Parathyroid adenoma (tissue), 2 donors: ENCODE data around the gene FOLR1.
"Not testable (repeated sequence)": the region's sequence is repeated elsewhere in the genome, so short reads cannot be mapped to it uniquely, and the experiment has no call there.

ENCODE experiments used
- H2AFZ ChIP-seq: fragments of 300-600 bp; sonication (generic); one replicate; pipeline ENCODE4 v1.7.0; 2017; ENCODE audit warnings: antibody characterized with exemption, mild to moderate bottlenecking
- H3K27ac ChIP-seq: fragments of 300-600 bp; sonication (generic); one replicate; pipeline ENCODE4 v1.7.0; 2017
- H3K27me3 ChIP-seq: fragments of 300-600 bp; sonication (generic); one replicate; pipeline ENCODE4 v1.7.0; 2017; ENCODE audit warnings: low read length; ENCODE audit not compliant: control insufficient read depth, insufficient read depth
- H3K36me3 ChIP-seq: fragments of 300-600 bp; sonication (generic); one replicate; pipeline ENCODE4 v1.7.0; 2017; ENCODE audit warnings: low read length; ENCODE audit not compliant: control insufficient read depth, insufficient read depth
- H3K4me1 ChIP-seq: fragments of 300-600 bp; sonication (generic); one replicate; pipeline ENCODE4 v1.7.0; 2017; ENCODE audit warnings: control low read depth
- H3K4me2 ChIP-seq: fragments of 300-600 bp; sonication (generic); one replicate; pipeline ENCODE4 v1.7.0; 2017; ENCODE audit warnings: low read length
- H3K4me3 ChIP-seq: fragments of 300-600 bp; sonication (generic); one replicate; pipeline ENCODE4 v1.7.0; 2017; ENCODE audit warnings: low read depth, low read length
- H3K79me2 ChIP-seq: fragments of 300-600 bp; sonication (generic); one replicate; pipeline ENCODE4 v1.7.0; 2017; ENCODE audit warnings: control low read depth
- H3K9ac ChIP-seq: fragments of 300-600 bp; sonication (generic); one replicate; pipeline ENCODE4 v1.7.0; 2017; ENCODE audit warnings: mild to moderate bottlenecking
- H3K9me3 ChIP-seq: fragments of 300-600 bp; sonication (generic); one replicate; pipeline ENCODE4 v1.7.0; 2017; ENCODE audit warnings: low read length; ENCODE audit not compliant: control insufficient read depth
- CTCF ChIP-seq: fragments of 300-600 bp; sonication (generic); IDR thresholded peaks from one replicate; pipeline ENCODE4 v1.7.0; 2017; ENCODE audit warnings: antibody characterized with exemption, mild to moderate bottlenecking
- donor health status: primary hyperparathyroidism.

The FOLR1 gene

GRCh38 chr11:72154816-72155215 is 37.1 kb upstream of the FOLR1 start:
- no peaks in the 10 kb centered on the region for H3K4me1 ChIP-seq
- no peak overlapping the region for H2AFZ ChIP-seq
- H3K4me2 ChIP-seq, result no peak overlapping the region
- H3K27me3 ChIP-seq, result no peaks in the 10 kb centered on the region
- H3K27ac ChIP-seq, result no peak overlapping the region
- no peak overlapping the region for H3K9ac ChIP-seq
- no peak for TF ChIP-seq CTCF
- no peak overlapping the region for H3K4me3 ChIP-seq
- no peaks in the 10 kb centered on the region for H3K9me3 ChIP-seq
- H3K79me2 ChIP-seq, result no peaks in the 10 kb centered on the region
- H3K36me3 ChIP-seq, result no peaks in the 10 kb centered on the region

GRCh38 chr11:72155751-72156150 is 36.2 kb upstream of the FOLR1 start:
- Histone ChIP-seq H3K36me3 (no peaks in the 10 kb centered on the region), H3K4me1 (no peaks in the 10 kb centered on the region), H3K27me3 (no peaks in the 10 kb centered on the region)

GRCh38 chr11:72157131-72157530 is 34.8 kb upstream of the FOLR1 start:
- TF ChIP-seq CTCF, result no peak
- Histone ChIP-seq H3K4me1 (no peaks in the 10 kb centered on the region), H3K27me3 (no peaks in the 10 kb centered on the region), H3K36me3 (no peaks in the 10 kb centered on the region), H3K79me2 (no peaks in the 10 kb centered on the region), H2AFZ (no peak overlapping the region), H3K4me2 (no peak overlapping the region), H3K9ac (no peak overlapping the region), H3K9me3 (no peaks in the 10 kb centered on the region), H3K27ac (no peak overlapping the region), H3K4me3 (no peak overlapping the region)

More at GRCh38 chr11:72155751-72156150, 36.2 kb upstream of the FOLR1 start:
- Histone ChIP-seq H3K4me3 (no peak overlapping the region), H3K4me2 (no peak overlapping the region), H3K79me2 (no peaks in the 10 kb centered on the region), H3K27ac (no peak overlapping the region), H2AFZ (no peak overlapping the region), H3K9ac (no peak overlapping the region), H3K9me3 (no peaks in the 10 kb centered on the region)
- no peak for TF ChIP-seq CTCF

- no peak overlapping the region for H3K27ac ChIP-seq
- no peaks in the 10 kb centered on the region for H3K4me1 ChIP-seq
- H3K79me2 ChIP-seq, result no peaks in the 10 kb centered on the region
- no peak overlapping the region for H3K9ac ChIP-seq
- no peak for TF ChIP-seq CTCF
- no peak overlapping the region for H3K4me3 ChIP-seq
- H3K9me3 ChIP-seq, result no peaks in the 10 kb centered on the region
- no peak overlapping the region for H2AFZ ChIP-seq
- H3K4me2 ChIP-seq, result no peak overlapping the region
- no peaks in the 10 kb centered on the region for H3K36me3 ChIP-seq
- no peaks in the 10 kb centered on the region for H3K27me3 ChIP-seq
Observed at GRCh38 chr11:72160319-72160718, 31.6 kb upstream of the FOLR1 start.

GRCh38 chr11:72162891-72163492 is 28.9 kb upstream of the FOLR1 start:
- no peaks in the 10 kb centered on the region for H3K36me3 ChIP-seq
- TF ChIP-seq CTCF, result no peak
- H3K9me3 ChIP-seq, result no peaks in the 10 kb centered on the region
- H3K27me3 ChIP-seq, result no peaks in the 10 kb centered on the region
- no peak overlapping the region for H3K9ac ChIP-seq
- H2AFZ ChIP-seq, result no peak overlapping the region
- H3K79me2 ChIP-seq, result no peaks in the 10 kb centered on the region
- no peaks in the 10 kb centered on the region for H3K4me1 ChIP-seq
- H3K27ac ChIP-seq, result no peak overlapping the region
- no peak overlapping the region for H3K4me3 ChIP-seq
- H3K4me2 ChIP-seq, result no peak overlapping the region

- H3K9me3 ChIP-seq, H3K4me2 ChIP-seq, H3K79me2 ChIP-seq, H3K4me3 ChIP-seq, H3K27ac ChIP-seq, H3K4me1 ChIP-seq, H3K36me3 ChIP-seq, H3K9ac ChIP-seq, H3K27me3 ChIP-seq, H2AFZ ChIP-seq: not testable (repeated sequence)
Observed at GRCh38 chr11:72164187-72164586, 27.8 kb upstream of the FOLR1 start.

- not testable (repeated sequence) for H3K79me2 ChIP-seq, H2AFZ ChIP-seq, H3K36me3 ChIP-seq, H3K9ac ChIP-seq, H3K4me3 ChIP-seq, H3K27me3 ChIP-seq, H3K4me1 ChIP-seq, H3K27ac ChIP-seq, H3K9me3 ChIP-seq, H3K4me2 ChIP-seq
Observed at GRCh38 chr11:72169046-72169555, 22.8 kb upstream of the FOLR1 start.
